HAP-1 (cell line): Measurements from ENCODE around the gene SPDL1.

ENCODE experiments used
- DNase-seq, 2 experiments: peaks; one replicate each; pipeline ENCODE4 v3.0.0-alpha.2; 2016 to 2020; ENCODE audit warnings: low spot score in 2 of 2
- H3K27me3 ChIP-seq: fragments of 250-450 bp; sonication (Bioruptor Pico); 2 replicates; pipeline ENCODE4 v1.5.1; 2020; ENCODE audit warnings: low read depth, mild to moderate bottlenecking, moderate library complexity
- H3K36me3 ChIP-seq: fragments of 250-450 bp; sonication (Bioruptor Pico); replicated peaks from 2 replicates; pipeline ENCODE4 v1.5.1; 2020; ENCODE audit warnings: mild to moderate bottlenecking
- H3K4me1 ChIP-seq: fragments of 250-450 bp; sonication (Bioruptor Pico); 2 replicates; pipeline ENCODE4 v1.5.1; 2020; ENCODE audit warnings: mild to moderate bottlenecking
- H3K4me3 ChIP-seq: fragments of 250-450 bp; sonication (Bioruptor Pico); 2 replicates; pipeline ENCODE4 v1.5.1; 2020; ENCODE audit warnings: mild to moderate bottlenecking, moderate library complexity
- H3K9me3 ChIP-seq: fragments of 250-450 bp; sonication (Bioruptor Pico); 2 replicates; pipeline ENCODE4 v1.5.1; 2020; ENCODE audit warnings: mild to moderate bottlenecking, moderate library complexity
- in situ Hi-C: fragments of 300-500 bp; cut with MboI; formaldehyde crosslinking; loops from 3 replicates; pipeline ENCODE4 v1.14.3; 2020; ENCODE audit warnings: low sequenced_read_pairs, inconsistent platforms, mixed read lengths

Gene SPDL1

GRCh38 chr5:169581580-169582227 is 1.9 kb upstream of the SPDL1 start:
- no peak overlapping the region for H3K4me3 ChIP-seq
- H3K27me3 ChIP-seq = peaks cover 8% of the 10 kb centered on the region
- peaks cover 7% of the 10 kb centered on the region; the same call in 1 of the 2 replicates for H3K4me1 ChIP-seq
- DNase-seq = peak; percentile 62 to 76
- in situ Hi-C loops = loop anchor here (10.0 to 25.0 kb wide), 2 partner anchors 597 to 1094 kb away; partner anchors contain the start of gene RARS1
- no peaks in the 10 kb centered on the region for H3K9me3 ChIP-seq
- no peaks in the 10 kb centered on the region for H3K36me3 ChIP-seq

- in situ Hi-C loops = loop anchor here (10.0 to 25.0 kb wide), 2 partner anchors 598 to 1096 kb away; partner anchors contain the start of gene RARS1
Observed at GRCh38 chr5:169583101-169583423, 511 bp upstream of the SPDL1 start.

GRCh38 chr5:169584998-169585451 is 1.5 kb downstream of the SPDL1 start:
- no peaks in the 10 kb centered on the region for H3K27me3 ChIP-seq
- no peak for DNase-seq
- no peaks in the 10 kb centered on the region for H3K9me3 ChIP-seq
- H3K36me3 ChIP-seq = peaks cover 15% of the 10 kb centered on the region
- in situ Hi-C loops = loop anchor here (10.0 to 25.0 kb wide), 2 partner anchors 600 to 1098 kb away; partner anchors contain the start of gene RARS1
- H3K4me1 ChIP-seq = peaks cover 7% of the 10 kb centered on the region
- peak overlapping the region; percentile 71 for H3K4me3 ChIP-seq

More at GRCh38 chr5:169583101-169583423, 511 bp upstream of the SPDL1 start:
- DNase-seq = no peak
- H3K36me3 ChIP-seq = no peaks in the 10 kb centered on the region; the same call in 1 of the 2 replicates
- H3K9me3 ChIP-seq = no peaks in the 10 kb centered on the region
- H3K27me3 ChIP-seq = peaks cover 3% of the 10 kb centered on the region
- peak overlapping the region; percentile 71 for H3K4me3 ChIP-seq
- H3K4me1 ChIP-seq = peaks cover 7% of the 10 kb centered on the region; the same call in 1 of the 2 replicates

- no peak overlapping the region for H3K4me3 ChIP-seq
- peaks cover 2% of the 10 kb centered on the region for H3K4me1 ChIP-seq
- in situ Hi-C loops = loop anchor here (25.0 kb wide), 1 partner anchor 1103 kb away; the partner anchor contains the start of gene RARS1
- peaks cover 63% of the 10 kb centered on the region for H3K36me3 ChIP-seq
- H3K27me3 ChIP-seq = no peaks in the 10 kb centered on the region
- H3K9me3 ChIP-seq = no peaks in the 10 kb centered on the region
- DNase-seq = no peak
Observed at GRCh38 chr5:169590602-169591001, 7.0 kb downstream of the SPDL1 start.

DNA sequence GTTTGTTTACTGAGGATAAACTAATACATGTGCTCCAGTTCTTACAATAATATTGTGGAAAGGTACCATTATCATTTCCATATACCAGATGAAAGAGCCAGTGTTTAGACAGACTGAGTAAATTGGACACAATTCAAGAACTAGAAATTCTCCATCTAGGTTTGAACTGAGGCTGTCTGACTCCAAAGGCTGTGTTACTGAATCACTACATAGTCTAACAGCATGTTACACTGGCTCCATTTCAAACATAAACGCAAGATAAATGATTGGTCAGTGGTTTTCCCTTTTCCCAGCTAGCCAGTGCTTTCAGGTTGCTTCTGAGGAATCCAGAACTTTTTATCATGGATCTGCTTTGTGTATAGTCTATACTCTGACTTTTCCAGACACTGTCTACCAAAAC is 8.1 kb downstream of the SPDL1 start:
- no peak for DNase-seq
- Histone ChIP-seq H3K4me1 (no peaks in the 10 kb centered on the region; the same call in 1 of the 2 replicates), H3K36me3 (peaks cover 72% of the 10 kb centered on the region), H3K27me3 (no peaks in the 10 kb centered on the region), H3K4me3 (no peak overlapping the region), H3K9me3 (no peaks in the 10 kb centered on the region)
- in situ Hi-C loops = loop anchor here (25.0 kb wide), 1 partner anchor 1104 kb away; the partner anchor contains the start of gene RARS1

GRCh38 chr5:169592937-169593650 is 9.5 kb downstream of the SPDL1 start:
- H3K36me3 ChIP-seq = peaks cover 86% of the 10 kb centered on the region
- in situ Hi-C loops = loop anchor here (25.0 kb wide), 1 partner anchor 1106 kb away; the partner anchor contains the start of gene RARS1
- H3K27me3 ChIP-seq = no peaks in the 10 kb centered on the region

DNA sequence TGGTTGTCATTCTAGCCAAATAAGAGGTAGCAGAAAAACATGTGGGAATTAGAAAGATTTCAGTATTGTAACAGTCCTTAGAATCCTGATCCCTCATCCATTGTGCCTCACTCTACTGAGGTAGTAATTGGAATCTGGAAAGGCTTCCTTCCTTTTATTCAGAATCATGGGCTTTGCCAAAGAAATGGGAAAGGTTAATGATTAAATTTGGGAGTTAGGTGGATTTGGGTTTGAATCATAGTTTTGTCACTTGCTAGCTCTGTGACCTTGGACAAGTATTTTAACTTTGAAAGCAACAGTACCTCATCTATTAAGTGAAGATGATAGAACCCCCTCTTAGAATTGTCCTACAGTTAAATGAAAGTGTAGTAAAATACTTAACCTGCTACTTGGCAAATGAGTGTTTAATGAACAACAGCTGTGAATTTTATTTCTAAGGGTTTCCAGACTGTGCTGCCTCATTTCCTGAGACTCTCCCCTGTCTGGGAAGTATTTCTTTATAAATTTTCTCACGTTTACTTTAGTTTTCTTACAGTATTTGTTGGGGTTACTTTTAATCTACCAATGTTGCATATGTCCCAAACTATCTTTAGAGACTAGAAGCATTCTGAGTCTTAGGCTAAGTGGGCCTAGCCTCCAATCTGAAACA is 11.7 kb downstream of the SPDL1 start:
- no peaks in the 10 kb centered on the region for H3K4me1 ChIP-seq
- in situ Hi-C loops = loop anchor here (25.0 kb wide), 1 partner anchor 1108 kb away; the partner anchor contains the start of gene RARS1
- no peak overlapping the region for H3K4me3 ChIP-seq
- DNase-seq = no peak
- no peaks in the 10 kb centered on the region for H3K9me3 ChIP-seq
- peaks cover 87% of the 10 kb centered on the region for H3K36me3 ChIP-seq
- H3K27me3 ChIP-seq = no peaks in the 10 kb centered on the region

More at GRCh38 chr5:169592937-169593650, 9.5 kb downstream of the SPDL1 start:
- no peak overlapping the region for H3K4me3 ChIP-seq
- H3K9me3 ChIP-seq = no peaks in the 10 kb centered on the region
- H3K4me1 ChIP-seq = no peaks in the 10 kb centered on the region; the same call in 1 of the 2 replicates
- DNase-seq = no peak

GRCh38 chr5:169599451-169599850 is 15.9 kb downstream of the SPDL1 start:
- peaks cover 89% of the 10 kb centered on the region for H3K36me3 ChIP-seq
- no peaks in the 10 kb centered on the region for H3K4me1 ChIP-seq
- H3K4me3 ChIP-seq = no peak overlapping the region
- no peaks in the 10 kb centered on the region for H3K27me3 ChIP-seq
- H3K9me3 ChIP-seq = no peaks in the 10 kb centered on the region
- in situ Hi-C loops = loop anchor here (25.0 kb wide), 1 partner anchor 1112 kb away; the partner anchor contains the start of gene RARS1
- DNase-seq = no peak

DNA sequence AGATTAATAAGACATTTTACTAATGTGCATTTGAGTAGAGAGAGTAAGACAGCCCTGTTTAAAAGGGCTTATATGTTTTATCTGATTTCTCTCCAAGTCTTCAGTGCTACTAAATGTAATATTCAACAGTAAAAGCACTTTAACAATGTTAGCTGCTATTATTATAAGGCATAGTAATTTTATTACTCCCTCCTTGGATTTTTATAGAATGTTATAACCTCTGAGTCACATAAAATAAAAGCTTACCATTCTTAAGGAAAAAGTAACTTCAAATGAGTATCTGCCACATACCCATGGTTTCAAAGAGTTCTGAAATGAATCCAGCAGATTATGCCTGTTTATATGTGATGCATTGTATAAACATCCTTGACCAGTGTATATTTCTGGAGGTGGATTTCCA is 19.0 kb downstream of the SPDL1 start:
- Histone ChIP-seq H3K4me1 (no peaks in the 10 kb centered on the region), H3K4me3 (no peak overlapping the region), H3K9me3 (no peaks in the 10 kb centered on the region), H3K27me3 (no peaks in the 10 kb centered on the region), H3K36me3 (peaks cover 60% of the 10 kb centered on the region)
- DNase-seq = no peak
- in situ Hi-C loops = no loop called here

DNA sequence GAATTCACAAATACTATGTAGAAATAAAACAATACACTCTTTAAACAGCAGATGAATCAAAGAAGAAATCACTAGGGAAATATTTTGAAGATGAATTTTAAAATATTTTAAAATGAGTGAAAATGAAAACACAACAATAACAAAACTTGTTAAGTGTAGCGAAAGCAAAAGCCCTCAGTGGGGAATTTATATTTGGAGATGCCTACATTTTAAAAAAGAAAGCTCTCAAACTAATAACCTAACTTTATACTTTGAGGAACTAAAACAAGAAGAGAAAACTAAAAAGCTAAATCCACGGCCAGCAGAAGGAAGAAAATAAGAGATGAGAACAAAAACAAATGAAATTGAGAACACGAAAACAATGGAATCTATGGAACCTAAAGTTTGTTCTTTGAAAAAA is 22.7 kb downstream of the SPDL1 start:
- Histone ChIP-seq H3K4me3 (no peak overlapping the region), H3K36me3 (peaks cover 26% of the 10 kb centered on the region), H3K4me1 (no peaks in the 10 kb centered on the region), H3K9me3 (no peaks in the 10 kb centered on the region), H3K27me3 (no peaks in the 10 kb centered on the region)
- DNase-seq = no peak
- in situ Hi-C loops = no loop called here

DNA sequence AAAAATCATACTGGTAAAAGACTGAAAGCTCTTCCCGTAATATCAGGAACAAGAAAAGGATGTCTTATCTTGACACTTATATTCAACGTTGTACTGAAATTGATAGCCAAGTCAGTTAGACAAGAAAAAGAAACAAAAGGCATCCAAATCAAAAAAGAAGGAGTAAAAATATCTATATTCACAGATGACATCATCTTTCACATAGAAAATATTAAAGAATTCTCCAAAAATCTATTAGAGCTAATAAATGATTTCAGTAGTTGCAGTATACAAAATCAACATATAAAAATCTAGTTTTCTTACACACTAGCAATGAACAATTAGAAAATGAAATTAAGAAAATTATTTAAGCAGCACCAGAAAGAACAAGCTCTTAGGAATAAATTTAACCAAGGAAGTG is 24.3 kb downstream of the SPDL1 start:
- Histone ChIP-seq H3K4me1 (no peaks in the 10 kb centered on the region), H3K9me3 (no peaks in the 10 kb centered on the region), H3K27me3 (no peaks in the 10 kb centered on the region), H3K36me3 (peaks cover 9% of the 10 kb centered on the region), H3K4me3 (no peak overlapping the region)
- no peak for DNase-seq
- in situ Hi-C loops = no loop called here

DNA sequence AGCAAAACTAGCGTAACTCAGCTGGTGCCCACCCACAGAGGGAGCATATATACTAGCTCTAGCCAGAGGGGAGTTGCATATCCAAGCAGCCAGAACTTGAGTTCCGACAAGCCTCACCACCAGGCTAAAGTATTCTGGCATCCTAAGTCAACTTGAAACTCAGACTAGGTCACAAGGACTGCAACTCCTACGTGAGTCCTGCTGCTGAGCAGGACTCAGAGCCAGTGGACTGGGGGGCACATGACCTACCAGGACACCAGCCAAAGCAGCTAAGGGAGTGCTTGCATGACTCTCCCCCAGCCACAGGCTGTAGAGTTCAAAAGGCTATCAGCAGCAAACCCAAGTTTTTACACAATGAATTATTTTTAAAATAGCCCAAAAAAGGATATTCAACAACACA is 26.1 kb downstream of the SPDL1 start:
- Histone ChIP-seq H3K4me1 (no peaks in the 10 kb centered on the region), H3K9me3 (no peaks in the 10 kb centered on the region), H3K27me3 (no peaks in the 10 kb centered on the region), H3K4me3 (no peak overlapping the region), H3K36me3 (no peaks in the 10 kb centered on the region)
- DNase-seq = no peak
- in situ Hi-C loops = no loop called here

GRCh38 chr5:169610606-169611005 is 27.0 kb downstream of the SPDL1 start:
- Histone ChIP-seq H3K9me3 (no peaks in the 10 kb centered on the region), H3K36me3 (no peaks in the 10 kb centered on the region), H3K4me3 (no peak overlapping the region), H3K4me1 (no peaks in the 10 kb centered on the region), H3K27me3 (no peaks in the 10 kb centered on the region)
- in situ Hi-C loops = no loop called here
- no peak for DNase-seq
